ENCODE measurements around the gene A2M.

The A2M gene

GRCh38 chr12:9091891-9092598 lies 23.7 kb downstream of the A2M start:
- DNase-seq (ENCODE audit: low read depth): no peak
- TF ChIP-seq CTCF (IDR thresholded peaks at IDR 0.05; ENCODE audit: insufficient read depth, low read depth, low read length, missing control alignments): no peak
- no peak overlapping the region for H3K4me3 ChIP-seq (ENCODE audit: low read depth, low read length)

GRCh38 chr12:9090220-9090619 lies 25.5 kb downstream of the A2M start:
- no peak overlapping the region for H3K4me3 ChIP-seq (ENCODE audit: low read depth, low read length)
- TF ChIP-seq CTCF (IDR thresholded peaks at IDR 0.05; ENCODE audit: insufficient read depth, low read depth, low read length, missing control alignments): no peak
- DNase-seq (ENCODE audit: low read depth): no peak

- no peak for DNase-seq (ENCODE audit: low read depth)
- no peak for TF ChIP-seq CTCF (IDR thresholded peaks at IDR 0.05; ENCODE audit: insufficient read depth, low read depth, low read length, missing control alignments)
- no peak overlapping the region for H3K4me3 ChIP-seq (ENCODE audit: low read depth, low read length)
Measured at GRCh38 chr12:9087087-9087835, 28.5 kb downstream of the A2M start.

- TF ChIP-seq CTCF (IDR thresholded peaks at IDR 0.05; ENCODE audit: insufficient read depth, low read depth, low read length, missing control alignments): no peak
- no peak for DNase-seq (ENCODE audit: low read depth)
- no peak overlapping the region for H3K4me3 ChIP-seq (ENCODE audit: low read depth, low read length)
Measured at GRCh38 chr12:9086087-9086486, 29.6 kb downstream of the A2M start.

- no peak for TF ChIP-seq CTCF (IDR thresholded peaks at IDR 0.05; ENCODE audit: insufficient read depth, low read depth, low read length, missing control alignments)
- H3K4me3 ChIP-seq (ENCODE audit: low read depth, low read length): no peak overlapping the region
- DNase-seq (ENCODE audit: low read depth): no peak
Measured at GRCh38 chr12:9084417-9084816, 31.3 kb downstream of the A2M start.

GRCh38 chr12:9083793-9084192 lies 31.9 kb downstream of the A2M start:
- no peak overlapping the region for H3K4me3 ChIP-seq (ENCODE audit: low read depth, low read length)
- TF ChIP-seq CTCF (IDR thresholded peaks at IDR 0.05; ENCODE audit: insufficient read depth, low read depth, low read length, missing control alignments): no peak
- DNase-seq (ENCODE audit: low read depth): no peak
